Epidermal melanocyte (primary cell): Measurements from ENCODE around the gene UBTF.

Source experiments
- DNase-seq: peaks from one replicate; pipeline ENCODE4 v3.0.0; 2011; ENCODE audit warnings: low spot score; ENCODE audit not compliant: insufficient read length

The UBTF gene, protein sequence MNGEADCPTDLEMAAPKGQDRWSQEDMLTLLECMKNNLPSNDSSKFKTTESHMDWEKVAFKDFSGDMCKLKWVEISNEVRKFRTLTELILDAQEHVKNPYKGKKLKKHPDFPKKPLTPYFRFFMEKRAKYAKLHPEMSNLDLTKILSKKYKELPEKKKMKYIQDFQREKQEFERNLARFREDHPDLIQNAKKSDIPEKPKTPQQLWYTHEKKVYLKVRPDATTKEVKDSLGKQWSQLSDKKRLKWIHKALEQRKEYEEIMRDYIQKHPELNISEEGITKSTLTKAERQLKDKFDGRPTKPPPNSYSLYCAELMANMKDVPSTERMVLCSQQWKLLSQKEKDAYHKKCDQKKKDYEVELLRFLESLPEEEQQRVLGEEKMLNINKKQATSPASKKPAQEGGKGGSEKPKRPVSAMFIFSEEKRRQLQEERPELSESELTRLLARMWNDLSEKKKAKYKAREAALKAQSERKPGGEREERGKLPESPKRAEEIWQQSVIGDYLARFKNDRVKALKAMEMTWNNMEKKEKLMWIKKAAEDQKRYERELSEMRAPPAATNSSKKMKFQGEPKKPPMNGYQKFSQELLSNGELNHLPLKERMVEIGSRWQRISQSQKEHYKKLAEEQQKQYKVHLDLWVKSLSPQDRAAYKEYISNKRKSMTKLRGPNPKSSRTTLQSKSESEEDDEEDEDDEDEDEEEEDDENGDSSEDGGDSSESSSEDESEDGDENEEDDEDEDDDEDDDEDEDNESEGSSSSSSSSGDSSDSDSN

DNA sequence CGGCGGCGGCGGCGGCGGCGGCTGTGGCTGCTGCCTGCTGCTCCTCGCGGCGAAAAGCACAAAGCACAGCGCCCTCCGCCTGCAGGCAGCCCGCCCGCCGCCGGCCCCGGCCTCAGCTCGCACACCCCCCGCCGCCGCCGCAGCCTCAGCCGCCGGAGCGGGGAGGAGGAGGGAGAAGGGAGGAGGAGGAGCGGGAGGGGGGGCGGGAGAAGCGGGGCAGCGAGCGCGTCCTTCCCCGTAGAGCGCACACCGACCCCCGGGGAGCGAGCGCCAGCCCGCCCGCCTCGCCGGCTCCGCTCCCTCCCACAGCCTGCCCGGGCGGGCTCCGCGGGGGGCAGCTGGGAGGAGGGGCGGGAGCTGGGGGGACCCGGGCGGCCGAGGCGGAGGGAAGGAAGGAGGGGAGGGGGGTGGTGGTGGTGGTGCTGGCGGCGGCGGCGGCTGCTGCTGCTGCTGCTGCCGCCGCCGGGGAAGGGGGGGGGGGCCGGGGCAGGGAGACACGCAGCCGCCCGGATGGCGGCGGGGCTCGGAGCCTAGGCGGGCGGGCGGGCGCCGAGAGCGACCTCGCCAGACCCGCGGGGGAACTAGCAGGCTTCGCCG is at the start of gene UBTF:
TSS of gene UBTF (minus strand) at position 60 of the 597 bp plus-strand sequence. CDS start 1,446 bp downstream, outside the sequence.
- DNase-seq, result no peak

DNA sequence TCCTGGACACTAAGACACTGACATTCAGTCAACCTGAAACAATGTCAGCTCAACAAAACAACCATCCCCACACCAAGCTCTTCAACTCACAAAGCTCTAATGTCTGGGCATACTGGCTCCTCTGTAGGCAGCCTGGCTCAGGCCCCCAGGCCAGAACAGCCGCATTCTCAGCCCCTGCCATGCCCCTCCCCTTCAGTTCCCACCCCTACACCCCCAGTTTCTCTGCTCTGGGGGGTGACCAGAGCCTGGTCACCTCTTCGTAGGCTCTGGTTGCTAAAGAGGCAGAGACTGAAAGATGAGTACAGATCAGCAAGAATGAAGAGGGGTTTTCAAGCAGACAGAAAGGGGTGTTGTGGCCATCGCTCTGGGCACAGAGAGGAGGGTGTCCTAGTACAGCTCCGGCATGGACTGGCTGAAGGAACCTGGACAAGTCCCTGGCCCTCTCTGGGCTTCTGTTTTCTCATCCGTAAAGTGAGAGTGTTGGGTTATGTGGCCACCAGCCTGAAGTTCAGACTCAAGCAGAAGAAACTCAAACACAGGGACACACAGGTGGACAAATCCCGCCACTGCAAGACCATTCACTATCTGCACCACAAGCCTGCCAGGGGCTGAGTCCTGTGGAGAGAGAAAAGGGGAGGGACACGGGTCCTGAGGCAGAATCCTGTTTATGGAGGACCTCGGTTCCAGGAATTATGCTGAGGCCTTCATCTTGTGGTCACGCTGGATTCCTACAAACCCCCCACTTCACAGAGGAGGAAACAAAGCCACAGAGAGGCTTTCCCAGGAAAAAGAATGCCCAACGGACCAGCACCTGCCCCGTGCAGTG is 49.4 kb upstream of the UBTF start:
- DNase-seq, result peak; percentile 7

DNA sequence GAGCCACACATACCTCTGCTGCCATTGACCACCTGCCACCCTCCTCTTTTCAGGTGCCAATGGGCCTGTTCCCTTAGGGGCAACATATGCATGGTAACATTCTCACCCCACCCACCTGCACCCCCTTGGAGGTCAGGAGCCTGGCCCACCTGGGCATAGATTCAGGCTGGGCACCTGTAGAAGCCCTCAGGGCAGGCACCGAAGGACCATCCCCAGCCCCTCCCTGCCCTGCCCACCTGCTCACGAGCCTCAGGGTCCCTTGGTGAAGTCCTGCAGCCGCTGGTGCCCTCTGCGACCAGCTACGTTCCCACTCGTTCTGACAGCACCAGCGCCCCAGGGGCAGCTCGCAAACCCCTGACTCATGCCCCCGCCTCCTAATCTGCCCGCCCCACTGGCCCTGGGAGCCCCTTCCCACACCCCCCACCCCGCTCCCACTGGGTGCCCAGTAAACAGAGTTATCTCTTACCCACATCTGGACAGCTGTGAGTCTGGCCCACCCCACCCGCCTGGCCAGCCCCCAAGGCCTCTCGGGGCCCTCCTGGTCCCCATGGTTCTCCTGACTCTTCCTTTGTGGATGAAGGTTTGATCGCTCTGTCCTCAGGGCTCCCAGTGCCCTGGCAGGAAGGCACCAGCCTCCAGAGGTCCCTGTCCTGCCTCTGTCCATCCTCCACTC is 48.5 kb upstream of the UBTF start, which contains the start of gene SLC4A1:
TSS of gene SLC4A1 (minus strand) at position 318 of the 673 bp plus-strand sequence. CDS start 5,269 bp downstream, outside the sequence.
- peak; percentile 9 for DNase-seq

DNA sequence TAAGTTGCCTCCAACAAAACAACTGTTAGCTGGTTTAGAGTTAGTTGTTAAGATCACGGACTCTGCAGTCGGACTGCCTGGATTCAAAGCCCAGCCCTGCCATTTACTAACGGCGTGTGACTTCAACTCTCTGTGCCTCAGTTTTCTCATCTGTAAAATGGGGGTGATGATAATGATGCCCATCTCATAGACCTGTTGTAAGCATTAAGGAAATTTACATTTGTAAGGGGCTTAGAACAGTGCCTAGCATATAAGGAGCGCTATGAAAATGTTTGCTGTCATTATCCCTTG is 47.6 kb upstream of the UBTF start:
- no peak for DNase-seq

DNA sequence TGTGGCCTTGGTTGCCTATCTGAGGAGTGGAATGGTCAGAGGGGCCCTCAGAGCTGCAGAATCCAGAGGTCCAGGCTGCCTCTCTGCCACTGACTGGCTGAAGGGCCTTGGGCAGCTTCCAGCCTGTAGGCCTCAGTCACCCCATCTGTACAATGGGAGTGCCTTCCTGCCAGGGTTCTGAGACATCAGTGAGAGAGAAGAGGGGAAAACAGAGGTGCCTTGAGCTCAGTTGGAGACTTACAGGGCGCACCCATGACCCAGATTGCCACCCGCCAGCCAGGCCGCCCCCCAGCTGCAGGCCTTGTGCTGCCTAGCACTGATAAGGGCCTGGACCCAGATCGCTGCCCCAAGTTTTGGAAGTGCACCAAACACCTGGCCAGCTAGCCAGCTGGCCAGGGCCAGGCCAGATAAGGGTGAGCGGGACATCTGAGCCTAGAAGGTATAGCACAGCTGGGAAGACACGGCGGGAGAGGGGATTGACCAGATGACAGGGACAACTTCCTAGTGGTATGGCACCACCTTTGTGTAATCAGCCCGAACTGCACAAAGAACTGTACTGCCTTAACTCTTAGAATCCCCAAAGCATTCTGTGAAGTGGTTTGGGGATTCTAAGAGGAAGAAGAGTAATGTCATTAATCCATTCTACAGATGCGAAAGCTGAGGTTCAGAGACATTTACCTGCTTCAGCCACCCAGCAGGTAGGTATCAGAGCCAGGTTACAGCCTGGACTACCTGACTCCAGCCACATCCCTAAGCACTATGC is 47.1 kb upstream of the UBTF start:
- peak; percentile 14 for DNase-seq

DNA sequence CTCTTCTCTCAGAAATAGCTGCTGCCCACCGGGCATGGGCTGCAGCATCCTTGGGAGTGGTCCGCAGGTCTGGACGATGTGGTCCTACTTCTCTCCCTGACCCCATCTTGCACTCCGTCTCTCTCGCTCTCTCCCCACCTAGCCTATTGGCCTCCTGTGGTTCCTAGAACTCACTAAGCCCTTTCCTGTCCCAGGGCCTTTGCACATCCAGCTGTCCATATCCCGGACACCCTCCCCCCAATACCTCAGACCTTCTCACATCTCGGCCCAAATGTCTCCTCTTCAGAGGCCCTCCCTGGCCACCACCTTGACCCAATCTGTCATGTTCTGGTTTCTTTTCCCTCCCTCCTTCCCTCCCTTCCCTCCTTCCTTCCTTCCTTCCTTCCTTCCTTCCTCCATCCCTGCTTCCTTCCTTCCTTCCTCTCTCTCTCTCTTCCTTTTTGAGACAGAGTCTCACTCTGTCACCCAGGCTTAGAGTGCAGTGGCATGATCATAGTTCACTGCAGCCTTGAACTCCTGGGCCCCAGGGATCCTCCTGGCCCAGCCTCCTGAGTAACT is 43.9 kb upstream of the UBTF start:
- peak; percentile 10 for DNase-seq

DNA sequence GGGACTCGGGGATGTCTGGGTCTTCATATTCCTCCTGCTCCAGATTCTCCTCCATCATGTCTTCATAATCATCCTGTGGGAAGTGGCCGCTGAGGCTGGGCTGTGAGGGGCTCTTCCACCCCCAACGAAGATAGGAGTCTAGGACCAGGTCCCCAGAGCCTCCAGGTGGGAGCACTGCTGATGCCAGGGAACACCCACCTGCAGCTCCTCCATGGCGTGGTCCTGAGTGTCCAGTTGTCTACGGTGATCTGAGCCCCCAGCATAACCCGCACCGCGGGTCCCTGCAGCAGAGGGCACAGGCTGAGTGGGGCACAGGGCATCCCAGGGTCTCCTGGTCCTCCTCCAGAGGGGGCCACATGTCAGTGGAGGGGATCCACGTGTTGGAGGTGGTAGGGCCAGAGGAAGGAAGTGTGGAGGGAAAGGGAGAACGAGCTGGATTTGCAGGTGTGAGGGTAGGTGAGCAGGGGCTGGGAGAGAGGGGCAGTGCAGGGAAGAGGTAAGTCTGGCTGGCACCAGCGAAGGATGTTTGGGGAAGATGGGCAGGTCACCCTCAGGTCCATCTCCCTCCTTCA is 43.3 kb upstream of the UBTF start:
- peak; percentile 3 for DNase-seq

DNA sequence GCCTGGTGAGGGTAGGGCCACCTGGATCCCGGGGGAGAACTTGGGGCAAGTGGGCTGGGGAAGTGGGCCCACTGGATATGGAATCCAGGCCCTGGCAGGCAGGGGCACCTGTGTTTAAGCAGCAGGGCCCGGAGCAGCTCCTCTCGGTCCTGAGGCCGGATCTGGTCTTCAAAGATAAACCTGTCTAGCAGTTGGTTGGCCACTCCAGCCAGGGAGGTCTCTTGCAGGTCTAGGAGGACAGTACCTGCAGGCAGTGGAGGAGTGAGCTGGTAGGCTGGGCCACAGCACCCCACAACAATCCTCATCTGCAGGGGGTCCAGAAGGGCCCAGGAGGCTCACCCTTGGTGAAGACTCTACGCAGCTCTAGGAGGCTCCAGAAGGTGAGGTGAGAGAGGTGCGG is 40.8 kb upstream of the UBTF start:
- no peak for DNase-seq

DNA sequence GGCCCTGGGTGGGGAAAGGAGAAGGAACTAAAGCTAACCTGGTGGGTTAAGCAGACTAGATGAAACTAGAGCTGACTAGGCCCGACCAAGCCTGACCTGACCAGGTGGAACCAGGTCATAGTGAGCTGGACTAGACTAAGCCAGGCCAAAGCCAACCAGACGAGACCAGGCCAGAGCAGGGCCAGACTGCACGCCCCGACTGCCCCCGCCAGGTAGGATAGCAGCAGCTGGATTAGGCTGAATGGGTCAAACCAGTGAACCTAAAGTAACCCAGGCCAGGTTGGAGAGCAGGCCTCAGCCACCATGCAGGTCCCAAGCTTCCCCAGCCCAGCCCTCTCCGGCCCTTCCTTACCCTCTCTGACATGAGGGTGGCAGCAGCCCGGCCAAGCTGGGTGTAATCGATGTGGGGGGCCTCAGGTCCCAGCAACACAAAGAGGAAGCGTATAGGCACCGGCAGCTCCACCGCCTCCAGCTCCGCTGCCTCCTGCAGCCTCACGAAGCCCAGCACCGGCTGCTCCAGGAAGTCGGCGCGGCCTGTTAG is 39.4 kb upstream of the UBTF start:
- no peak for DNase-seq

DNA sequence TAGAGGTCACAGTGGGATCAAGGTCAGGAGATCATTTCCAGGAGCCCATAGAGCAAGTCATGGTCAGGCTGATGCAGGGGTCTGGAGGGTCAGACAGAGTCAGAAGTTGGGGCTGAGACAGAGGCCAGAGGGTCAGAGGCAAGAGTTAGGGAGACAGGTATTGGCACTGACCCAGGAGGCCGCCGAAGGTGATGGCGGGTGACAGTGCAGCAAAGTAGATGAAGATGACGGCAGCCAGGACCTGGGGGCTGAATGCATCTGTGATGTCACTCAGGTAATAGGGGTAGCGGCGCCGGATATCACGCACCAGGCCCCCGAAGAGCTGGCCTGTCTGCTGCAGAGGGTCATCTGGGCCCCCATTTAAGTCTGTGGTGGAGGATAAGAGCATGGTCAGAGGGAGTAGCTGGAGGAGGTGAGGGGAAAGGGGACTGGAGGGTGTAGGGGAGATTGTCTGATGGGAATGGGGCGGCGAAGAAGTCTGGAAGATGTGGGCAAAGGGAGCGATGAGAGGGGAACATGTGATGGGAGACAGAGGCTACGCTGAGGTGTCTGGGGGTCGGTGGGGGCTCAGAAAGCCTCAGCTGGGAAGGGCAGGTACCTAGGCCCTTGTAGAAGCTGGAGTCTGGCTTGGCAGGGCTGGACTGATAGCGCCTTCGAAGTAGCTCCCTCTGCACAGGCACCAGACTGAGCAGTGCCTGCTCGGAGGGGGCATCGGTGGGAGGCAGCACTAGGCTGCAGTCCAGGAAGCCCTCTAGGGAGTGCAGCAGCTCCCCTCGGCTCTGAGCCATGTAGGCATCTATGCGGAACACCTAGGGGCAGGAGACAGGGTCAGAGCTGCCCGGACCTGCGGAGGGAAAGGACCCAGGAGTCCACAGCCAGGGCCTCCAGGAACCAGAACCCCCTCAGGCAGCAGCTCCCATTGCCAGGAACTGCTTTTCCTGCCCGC is 38.6 kb upstream of the UBTF start:
- DNase-seq, result no peak

DNA sequence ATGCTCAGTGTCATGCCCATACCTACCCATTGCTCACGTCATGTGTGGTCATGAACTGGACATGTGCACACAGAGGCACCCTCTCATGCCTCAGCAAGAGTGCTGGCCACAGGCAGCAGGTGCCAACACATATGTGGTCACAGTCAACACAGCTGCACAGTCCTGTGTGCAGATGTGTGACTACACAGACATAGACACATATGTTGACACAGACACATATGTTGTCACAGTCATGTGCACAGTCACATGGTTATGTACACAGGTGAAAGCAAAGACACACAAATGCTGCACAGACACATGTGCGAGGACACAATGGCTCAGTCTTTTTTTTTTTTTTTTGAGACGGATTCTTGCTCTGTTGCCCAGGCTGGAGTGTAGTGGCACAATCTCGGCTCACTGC is 37.2 kb upstream of the UBTF start:
- DNase-seq, result no peak

DNA sequence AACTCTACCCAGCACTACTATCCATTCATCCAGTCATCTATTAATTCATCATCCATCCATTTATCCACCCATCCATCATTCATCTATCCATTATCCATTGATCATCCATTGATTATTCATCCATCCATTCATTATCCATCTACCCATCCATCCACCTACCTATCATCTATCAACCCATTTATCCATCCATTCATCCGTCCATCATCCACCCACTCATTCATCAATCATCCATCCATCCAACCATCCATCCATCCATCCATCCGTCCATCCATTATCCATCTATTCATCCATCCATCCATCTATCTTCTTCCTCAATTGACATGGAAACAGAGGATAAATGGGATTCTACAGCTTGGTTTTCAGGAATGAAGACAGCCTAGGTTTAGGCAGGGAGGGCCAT is 36.4 kb upstream of the UBTF start:
- DNase-seq, result no peak

DNA sequence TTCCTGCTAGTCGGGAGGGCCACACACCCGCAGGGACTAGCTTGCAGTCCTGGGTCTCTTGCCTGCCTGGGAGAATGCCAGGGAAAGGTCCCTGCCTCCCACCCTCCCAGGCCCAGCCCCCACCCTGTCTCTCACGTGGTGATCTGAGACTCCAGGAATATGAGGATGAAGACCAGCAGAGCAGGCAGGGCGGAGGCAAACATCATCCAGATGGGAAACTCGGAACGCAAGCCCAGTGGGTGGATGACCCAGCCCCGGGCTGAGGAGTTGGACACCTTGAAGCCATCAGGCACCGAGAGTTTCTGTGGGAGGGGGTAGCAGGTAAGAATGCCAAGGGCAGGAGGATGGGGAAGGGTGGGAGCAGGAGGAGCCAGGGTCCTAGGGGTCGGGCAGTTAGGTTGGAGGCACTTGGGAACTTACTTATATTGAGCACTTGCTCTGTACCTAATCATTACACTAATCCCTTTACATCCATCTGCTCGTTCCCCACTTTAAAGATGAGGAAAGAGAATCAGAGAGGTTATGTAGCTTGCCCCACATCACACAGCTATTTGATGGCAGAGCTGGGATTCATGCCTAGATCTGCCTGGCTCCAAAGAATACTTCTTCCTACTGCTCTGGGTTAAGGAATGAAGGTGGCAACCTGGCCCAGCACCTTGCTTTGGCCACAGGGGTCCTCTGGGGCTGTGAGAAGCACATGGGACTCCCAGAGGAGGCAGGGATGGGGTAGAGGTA is 35.1 kb upstream of the UBTF start:
- no peak for DNase-seq

DNA sequence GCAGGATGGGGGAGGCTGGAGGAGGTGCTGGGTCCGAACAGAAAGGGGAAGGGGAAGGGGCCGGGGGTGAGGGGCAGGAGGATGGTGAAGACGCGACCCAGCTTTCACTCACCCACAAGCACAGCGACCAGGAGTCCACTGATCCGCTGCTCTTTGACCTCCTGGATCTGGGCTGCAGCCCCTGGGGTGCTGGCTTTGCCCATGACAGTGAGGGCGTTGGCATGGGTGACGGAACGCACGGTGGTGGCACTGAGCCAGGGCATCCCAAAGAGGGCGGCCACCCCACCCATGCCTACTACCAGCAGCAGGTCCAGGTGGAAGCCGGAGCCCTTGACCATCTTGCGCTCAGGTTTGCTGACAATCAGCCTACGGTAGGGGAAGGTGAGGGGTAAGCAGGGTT is 33.5 kb upstream of the UBTF start:
- DNase-seq, result no peak

DNA sequence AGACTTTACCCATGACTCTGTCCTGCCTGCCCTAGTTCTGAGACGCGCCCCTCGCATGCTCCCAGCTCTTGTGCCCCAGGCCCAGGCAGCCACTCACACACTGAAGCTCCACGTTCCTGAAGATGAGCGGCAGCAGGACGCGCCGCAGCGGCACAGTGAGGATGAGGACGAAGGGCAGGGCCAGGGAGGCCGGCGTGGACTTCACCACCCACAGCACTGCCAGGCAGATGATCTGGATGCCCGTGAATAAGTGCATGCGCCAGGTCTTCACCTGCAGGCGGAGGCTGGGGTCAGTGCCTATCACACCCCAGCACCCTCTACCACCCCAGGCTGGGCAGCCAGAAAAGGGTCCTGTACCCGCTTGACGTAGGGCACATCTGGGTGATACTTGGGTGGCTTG is 31.6 kb upstream of the UBTF start:
- DNase-seq, result no peak

DNA sequence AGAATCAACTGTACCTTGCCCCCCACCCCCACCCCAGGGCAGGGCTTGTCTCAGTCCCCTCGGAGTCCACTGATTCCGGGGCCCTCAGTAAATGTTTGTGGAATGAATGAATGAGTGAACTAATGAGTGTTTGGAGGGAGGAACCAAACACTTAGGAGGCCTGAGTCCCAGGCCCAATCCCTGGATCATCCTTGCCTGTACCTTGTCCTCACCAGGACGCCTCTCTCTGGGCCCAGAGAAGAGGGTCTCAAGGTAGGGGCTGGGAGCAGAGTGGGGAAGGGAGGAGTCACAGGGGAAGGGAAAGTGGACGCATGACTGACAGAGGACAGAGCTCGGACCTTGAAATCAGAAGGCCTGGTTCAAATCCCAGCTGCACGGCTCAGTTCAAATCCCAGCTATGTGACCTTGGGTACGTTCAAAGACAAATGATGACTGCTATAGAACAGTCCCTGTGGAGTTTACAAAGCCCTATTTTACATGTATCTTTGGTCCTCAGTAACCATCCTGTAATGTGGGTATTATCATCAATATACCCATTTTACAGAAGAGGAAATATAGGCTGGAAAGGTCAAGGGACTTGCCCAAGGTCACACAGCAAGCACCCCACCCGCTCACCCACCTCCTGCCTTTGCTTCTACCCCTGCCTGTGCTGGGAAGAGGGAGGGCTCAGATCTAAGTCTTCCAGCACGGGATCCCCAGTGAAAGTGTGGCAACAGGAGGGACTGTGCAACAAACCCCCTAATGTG is 30.2 kb upstream of the UBTF start:
- no peak for DNase-seq
